ENCODE data around the gene KCND3.

Gene KCND3

DNA sequence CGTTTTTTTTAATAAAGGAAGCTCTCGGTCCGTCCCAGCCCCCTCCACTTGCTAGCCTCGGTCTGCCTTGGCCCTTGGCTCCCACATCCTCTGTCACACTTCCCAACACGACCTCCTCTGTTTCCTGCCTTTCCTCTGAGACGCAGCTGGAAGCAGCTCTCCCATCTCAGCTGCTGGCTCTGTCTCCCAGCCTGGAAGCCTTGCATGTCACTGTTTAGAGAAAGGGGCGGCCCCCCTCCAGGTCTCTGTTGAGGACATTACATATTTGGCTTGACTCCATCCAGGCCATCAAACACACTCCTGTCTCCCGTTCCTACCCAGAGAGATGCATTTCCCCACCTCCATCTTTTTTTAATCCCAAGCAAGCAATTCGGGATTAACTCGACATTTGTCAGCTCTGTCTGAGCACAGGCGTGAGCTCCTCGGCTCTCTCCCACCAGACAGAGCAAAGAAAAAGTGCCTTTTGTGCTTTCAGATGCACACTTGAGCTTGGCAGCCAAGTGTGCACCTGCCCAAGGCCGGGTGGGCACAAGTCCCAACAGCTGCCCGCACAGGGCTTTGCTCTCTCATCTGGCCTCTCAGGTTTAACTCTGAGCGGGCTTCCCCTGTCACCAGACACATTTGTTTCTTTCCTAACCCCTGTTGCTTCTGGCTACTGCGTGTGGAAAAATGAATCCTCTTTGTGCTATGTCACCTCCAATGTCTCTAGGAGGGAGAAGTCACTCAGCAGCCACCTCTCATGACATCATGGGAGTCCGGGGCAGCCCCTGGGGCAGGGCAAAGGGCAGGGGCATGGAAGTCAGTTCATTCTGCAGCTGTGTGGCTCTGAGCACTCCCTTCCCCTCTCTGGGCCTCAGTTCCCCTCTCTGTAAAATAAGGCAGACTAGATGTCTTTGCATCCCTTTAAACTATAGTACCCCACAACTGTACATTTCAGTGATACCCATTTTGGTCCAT, 108.3 kb downstream of the KCND3 start:
- no peak for DNase-seq (ENCODE audit: low read depth)

DNA sequence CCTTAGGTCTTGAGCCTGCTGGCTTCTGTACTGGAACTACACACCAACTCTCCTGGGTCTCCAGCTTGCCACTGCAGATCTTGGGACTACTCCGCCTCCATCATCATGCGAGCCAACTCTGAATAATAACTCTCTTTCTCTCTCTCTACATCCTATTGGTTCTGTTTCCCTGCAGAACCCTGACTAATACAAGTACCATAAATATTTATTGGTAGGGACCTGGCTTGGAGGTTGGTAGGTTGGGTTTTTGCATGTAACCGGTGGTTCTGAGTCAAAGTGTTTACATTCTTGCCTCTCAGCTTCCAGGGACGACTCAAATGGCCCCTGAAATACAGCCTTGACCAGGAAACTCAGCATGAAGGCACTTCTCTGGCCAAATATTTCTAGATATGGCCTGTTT, 110.4 kb downstream of the KCND3 start:
- DNase-seq (ENCODE audit: low read depth): no peak

DNA sequence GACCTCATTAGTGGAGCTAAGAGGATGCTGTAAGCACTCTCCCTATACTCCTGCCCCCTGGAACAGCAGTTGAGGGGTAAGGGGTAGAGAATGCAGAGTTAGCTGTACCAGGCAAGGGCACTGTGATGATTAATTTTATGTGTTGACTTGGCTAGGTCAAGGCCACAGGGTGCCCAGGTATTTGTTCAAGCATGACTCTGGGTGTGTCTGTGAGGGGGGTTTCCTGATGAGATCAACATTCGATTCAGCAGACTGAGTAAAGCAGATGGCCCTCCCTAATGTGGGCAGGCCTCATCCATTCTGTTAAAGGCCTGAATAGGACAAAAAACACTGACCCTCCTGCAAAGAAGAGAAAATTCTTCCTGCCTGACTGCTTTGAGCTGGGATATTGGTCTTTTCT, 110.8 kb downstream of the KCND3 start:
- DNase-seq (ENCODE audit: low read depth): no peak

DNA sequence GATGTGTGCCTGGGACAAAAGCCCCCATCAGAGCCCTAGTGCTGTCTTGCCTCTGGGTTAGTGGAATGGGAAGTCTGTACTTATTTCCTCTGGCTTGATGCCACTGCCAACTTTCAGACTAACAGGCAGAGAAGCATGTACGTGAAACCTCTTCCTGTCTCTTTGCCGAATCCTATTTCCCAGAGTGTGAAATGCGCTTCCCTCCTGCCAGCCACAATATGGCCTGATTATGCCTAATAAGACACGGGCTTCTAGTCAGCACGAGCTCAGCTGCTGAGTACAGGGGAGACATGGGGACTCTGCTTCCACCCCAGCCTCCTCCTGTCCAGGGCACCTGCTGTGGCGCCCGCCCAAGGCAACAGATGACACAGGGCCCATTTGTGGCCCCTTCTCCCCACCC, 111.4 kb downstream of the KCND3 start:
- DNase-seq (ENCODE audit: low read depth): no peak

DNA sequence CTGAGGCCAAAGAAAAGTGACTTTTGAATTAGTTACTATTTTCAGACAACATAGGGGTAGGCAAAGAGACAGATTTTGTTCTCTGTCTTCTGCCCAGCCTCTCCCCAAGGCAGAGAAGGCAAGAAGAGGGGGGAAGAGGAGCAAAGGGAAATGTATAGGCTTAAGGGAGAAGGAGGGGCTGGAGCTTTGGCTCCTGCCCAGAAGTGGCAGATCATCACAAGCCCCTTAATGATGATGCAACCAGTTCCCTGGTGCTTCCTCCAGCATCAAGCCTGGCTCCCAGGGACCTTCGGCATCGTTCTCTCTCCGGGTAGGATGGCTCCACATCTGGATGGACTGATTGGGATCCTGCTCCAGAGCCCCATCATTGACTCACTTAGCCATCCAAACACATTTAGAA, 112.8 kb downstream of the KCND3 start:
- no peak for DNase-seq (ENCODE audit: low read depth)

DNA sequence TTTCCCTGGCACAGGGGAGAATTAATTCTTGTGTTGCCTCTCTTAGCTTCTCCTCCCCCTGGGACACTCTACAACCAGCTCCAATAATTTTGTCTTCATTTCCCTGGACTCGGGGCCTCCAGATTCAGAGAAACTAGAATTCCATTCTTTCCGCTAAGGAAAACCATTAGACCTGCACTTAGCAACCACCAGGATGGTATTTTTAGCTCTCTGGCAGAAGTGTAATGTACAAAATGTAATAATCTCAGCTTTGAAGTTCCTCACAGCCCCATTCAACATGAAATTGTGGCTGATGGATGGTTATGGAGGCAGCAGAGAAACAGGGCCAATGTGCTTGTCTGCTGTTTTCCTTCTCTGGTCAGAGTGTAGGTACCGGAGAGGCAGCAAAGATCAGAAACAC, 113.8 kb downstream of the KCND3 start:
- no peak for DNase-seq (ENCODE audit: low read depth)

DNA sequence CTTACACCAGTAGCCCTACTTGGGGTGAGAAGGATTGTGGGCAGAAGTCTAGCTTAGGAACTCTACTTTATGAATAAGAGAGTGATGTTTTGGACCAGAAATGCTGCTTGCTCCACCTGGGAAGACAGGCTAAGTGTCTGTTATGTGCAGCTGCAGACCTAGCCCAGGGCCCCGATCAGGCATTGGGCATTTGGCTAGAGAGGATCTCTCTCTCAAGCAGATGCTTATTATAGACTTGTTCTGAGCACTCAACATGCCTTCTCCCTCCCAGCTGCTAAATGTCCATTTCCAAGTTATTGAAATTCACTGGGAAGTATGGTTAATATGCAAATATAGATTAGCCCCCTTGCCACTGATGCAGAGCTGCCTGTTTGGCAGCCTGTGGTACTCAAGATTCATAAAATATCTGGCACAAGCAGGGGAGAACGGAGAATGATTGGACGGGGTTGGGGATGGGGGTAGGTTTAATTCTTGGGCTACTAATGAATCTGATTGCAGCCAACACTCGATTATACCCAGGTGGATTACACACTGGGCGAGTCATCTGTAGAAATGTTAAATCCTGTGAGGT, 115.9 kb downstream of the KCND3 start:
- DNase-seq (ENCODE audit: low read depth): no peak

DNA sequence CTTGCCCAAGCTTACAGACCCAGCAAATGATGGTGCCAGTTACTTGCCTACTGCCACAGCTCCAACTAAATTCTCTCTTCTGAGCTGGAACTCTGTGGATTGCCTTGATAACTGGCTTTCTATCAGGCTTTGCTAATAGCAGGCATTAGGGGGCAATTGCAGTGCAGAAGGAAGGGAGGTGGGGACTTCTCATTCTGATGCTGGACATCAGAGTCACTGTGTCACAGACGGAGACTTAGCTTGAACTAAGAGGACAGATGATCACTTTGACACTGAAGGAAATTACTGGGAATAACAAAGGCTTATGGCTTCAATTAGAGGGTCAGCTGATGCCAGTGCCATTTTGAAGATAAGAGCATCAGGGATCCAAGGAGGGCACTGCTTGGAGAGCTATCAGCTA, 119.3 kb downstream of the KCND3 start:
- no peak for DNase-seq (ENCODE audit: low read depth)

DNA sequence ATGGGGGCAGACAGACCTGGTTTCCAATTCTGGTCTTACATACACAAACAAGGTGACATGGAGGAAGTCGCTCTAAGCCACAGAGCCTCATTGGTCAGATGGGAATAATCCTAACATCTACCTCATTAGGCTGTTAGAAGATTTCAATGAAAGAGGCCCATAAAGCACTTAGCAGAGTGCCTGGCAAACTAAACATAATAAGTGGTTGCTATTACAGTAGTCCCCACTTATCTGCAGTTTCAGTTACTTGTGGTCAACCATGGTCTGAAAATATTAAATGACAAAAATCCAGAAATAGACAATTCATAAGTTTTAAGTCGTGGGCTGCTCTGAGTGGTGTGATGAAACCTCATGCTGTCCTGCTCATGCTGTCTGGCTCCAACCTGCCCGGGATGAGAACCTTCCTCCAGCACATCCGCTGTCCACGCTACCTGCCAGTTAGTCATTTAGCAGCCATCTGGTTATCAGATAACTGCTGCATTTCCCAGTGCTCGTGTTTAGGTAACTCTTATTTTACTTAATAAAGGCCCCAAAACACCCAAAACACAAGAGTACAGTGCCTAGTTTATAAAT, 121.5 kb downstream of the KCND3 start:
- no peak for DNase-seq (ENCODE audit: low read depth)

DNA sequence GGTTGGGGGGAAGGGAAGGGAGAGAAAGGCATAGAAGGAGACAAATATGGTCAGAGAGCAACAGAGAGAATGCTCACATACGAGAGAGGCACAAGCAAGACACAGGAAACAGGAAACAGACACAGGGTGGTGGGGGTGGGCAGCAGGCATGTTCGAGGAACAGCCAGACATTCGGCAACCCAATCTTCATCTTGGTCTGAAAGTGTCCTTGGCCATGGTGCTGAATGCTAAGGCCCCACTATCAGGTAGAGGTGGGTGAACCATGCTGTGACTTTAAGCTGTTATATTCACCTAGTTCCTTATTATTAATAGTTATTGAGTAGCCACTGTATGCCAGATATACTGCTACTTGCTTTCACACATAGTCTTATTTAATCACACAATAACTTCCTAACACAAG, 124.6 kb downstream of the KCND3 start:
- no peak for DNase-seq (ENCODE audit: low read depth)

DNA sequence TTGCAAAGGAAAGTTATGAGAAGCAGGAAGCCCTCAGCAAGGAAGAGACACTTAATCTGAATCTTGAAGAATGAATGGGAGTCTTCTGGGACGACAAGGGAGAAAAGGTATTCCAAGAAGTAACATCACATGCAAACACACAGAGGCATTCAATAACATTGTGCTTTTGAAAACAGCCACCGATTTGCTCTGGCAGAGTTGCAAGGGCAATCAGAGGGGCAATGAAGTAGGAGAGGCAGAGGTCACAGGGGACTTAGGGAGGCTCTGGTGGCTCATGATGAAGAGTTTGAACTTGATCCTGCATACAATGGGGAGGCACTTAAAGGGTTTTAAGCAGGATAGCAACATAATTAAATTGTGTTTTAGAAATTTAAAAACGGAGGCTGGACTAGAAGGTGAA, 126.1 kb downstream of the KCND3 start:
- DNase-seq (ENCODE audit: low read depth): no peak

DNA sequence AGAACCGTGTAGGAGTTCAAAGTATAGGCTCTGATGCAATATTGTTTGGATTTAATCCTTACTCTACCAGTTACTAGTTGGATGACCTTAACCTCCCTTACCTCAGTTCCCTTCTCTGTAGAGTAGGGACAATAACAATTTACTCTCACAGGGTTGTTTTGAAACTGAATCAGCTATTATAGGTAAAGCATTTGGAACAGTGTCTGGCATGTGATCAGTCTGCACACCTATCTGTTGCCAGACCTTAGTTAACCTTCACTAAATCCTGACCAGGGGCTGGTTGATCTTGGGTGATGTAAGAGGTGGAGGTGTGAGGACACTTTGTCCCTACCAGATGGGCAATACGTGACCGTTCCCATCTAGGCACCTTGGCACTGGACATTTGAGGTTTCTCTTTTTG, 126.9 kb downstream of the KCND3 start:
- DNase-seq (ENCODE audit: low read depth): no peak

DNA sequence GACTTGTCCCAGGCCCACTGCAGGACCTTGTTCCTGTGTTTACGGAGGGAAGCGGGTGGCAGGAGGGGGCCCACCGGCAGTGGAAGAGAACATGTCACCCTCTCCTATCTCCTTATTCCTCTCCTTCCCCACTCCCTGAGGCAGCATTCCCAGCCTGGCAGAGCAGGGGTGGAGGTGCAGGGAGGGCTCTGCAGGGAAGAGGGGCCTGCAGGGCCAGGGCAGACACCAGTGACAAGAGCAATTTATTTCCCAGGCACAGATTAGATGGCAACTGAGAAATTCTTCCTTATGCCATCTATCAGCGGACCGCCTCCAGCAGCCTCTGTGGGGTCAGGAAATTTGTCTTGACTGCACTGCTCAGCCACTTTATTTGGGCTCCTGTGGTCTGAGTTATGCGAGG, 127.9 kb downstream of the KCND3 start:
- DNase-seq (ENCODE audit: low read depth): no peak

DNA sequence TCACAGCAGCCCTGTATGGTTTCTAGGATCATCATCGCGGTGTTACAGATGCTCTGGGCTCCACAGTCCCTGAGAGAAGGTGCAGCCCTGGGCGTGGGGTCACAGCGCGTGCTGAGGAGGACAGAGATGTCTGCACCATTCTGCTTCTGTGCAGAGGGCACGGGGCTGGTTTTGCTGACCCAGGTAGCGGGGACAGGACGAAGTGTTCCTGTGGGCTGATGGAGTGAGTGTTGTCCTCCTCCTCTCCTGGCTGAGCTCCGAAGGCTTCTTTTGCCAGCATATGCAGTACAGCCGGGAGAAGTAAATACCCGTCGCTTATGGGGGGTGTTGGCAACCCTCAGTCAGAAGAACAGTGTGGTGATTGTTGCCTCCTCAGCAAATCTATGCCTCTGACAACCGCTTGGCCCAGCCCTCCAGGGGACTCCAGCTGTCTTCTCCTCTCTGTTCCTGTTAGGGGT, 132.2 kb downstream of the KCND3 start:
- DNase-seq (ENCODE audit: low read depth): no peak

DNA sequence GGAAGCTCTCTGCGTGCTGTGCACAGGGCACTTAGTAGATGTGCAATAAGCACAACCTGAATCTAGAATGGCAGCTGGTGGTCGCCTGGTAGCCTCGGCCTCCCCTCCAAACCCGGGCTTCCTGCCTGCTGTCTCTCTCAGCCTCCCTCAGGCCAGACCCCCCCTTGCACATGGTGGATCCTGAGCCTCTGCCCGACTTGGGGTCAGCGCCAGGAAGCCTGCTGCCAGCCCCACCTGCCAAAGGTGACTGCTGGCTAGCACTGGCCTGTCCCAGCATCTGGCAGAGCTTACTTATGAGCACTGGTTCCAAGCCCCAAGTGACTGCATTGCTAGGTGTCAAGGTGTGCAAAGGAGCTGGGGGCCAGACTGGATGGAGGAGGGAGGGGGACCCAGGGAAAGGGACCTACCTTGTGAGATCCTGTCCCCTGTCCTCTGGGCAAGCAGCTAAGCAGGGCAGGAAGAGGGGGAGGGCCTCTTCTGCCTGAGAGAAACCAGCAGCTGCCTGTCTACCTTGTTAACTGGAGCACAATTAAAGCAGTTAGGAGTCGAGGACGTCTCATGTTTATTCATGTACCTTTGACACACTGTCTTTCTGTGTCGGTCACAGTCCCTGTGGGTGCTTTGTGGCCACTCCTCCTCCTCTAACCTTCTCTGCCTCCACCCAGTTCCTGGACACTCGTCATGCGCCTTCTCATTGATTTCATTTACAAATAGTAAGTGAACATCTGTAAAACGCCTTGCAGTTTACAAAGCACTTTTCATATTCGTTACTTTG, 132.9 kb downstream of the KCND3 start:
- DNase-seq (ENCODE audit: low read depth): no peak

DNA sequence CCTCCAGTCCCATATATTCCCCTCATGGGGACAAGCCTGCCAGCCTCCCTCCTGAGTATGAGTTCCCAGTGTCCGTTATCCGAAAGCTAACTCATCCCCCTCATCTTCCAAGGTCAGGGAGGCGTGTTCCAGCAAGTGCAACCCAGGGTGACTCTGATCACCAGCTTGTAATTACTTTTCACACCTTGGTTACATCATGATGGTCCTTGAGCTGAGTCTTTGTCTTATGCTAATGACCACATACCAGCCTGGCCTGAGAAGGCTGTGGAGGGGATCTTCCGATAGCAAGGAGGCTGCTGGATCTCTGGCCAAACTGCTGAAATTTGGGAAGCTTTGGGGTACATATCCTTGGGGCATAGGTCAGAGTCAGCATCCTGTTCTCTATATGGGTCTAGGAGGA, 134.2 kb downstream of the KCND3 start:
- no peak for DNase-seq (ENCODE audit: low read depth)

DNA sequence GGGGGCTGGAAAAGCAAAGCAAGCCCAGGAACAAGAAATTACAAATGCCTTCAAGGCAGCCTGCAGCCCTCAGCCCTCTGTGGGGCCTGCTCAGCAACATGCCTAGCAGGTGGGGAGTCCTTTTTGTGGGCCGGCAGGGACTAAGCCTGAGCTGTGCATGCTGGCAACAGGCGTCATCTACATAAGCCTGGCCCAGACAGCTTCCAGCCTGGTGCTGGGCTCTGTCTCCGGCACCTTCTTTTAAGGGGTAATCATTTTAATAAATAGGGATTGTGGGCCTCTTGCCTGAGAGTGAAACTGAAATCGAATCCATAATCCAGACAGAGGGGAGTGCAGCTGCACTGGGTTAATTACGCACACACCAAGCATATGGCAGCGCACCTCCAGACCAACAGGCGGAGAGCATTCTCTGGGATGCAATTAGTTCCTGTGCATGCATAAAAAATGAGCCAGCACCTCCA, 137.2 kb downstream of the KCND3 start:
- no peak for DNase-seq (ENCODE audit: low read depth)

DNA sequence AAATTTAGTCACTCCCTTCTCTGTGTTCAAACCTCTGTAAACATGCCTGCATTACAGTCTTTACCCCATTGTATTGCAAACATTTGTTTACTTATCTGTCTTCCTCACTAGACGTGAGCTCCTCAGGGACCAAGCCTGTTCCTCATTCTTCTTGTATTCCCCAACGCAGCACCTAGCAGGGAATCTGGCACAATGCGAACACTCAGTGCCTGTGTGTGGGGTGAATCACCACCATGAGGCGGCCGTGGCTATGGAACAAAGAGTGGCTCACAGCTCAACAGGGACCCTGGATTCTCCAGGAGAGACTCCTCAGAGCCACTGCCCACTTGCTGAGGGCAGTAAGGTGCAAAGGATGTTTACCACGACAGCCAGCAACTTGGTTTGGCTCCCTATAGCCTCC, 137.9 kb downstream of the KCND3 start:
- DNase-seq (ENCODE audit: low read depth): no peak

DNA sequence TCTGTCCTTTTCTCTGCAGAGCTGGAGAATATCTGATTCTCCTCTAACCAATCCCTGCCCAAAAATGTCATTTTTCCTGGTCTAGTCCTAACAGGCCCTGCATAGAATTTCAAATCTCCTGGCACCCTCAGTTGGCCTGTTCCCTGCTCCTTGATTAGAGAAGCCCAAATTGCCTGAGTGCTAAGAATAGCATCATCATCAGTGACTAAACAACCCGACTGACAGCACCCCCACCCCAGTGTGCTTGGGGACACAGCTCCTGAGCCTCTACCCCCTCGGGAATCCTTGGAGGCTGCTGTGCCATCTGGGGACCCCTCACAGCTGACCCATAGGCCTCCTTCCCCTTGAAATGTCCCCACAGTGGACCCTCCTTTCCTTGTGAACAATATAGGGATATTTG, 139.4 kb downstream of the KCND3 start:
- DNase-seq (ENCODE audit: low read depth): no peak

DNA sequence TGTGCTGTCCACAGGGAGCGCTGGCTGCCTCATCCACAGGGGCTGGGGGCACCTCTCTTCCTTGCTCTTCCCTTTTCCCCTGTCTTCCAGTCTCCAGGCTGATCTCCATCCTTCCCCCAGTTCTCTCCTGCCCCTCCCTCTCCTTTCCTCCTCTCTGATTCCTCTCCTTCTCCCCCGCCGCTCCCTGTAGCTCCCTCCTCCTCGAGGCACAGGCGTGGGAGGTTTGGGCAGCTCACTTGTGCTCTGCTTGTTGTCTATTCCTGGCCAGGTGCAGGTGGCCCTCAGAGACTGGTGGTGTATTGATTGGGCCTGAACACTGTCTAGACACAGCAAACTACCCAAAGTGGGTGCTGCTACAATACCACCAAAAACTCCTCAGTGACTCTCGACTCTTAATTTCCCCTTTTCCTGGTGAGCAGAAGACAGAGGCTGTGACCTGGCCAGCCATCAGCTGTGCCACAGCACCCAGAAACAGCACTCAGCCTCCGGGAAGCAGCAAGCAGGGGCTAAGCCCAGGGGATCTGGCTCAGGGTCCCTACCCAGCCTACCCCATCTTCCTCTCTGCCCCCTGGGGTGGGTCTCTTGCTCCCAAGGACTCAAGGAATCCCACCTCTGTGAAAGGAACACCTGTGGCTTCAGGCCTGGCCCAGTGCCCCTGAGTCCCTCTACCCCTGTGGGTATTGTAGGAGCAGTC, 140.5 kb downstream of the KCND3 start:
- no peak for DNase-seq (ENCODE audit: low read depth)

DNA sequence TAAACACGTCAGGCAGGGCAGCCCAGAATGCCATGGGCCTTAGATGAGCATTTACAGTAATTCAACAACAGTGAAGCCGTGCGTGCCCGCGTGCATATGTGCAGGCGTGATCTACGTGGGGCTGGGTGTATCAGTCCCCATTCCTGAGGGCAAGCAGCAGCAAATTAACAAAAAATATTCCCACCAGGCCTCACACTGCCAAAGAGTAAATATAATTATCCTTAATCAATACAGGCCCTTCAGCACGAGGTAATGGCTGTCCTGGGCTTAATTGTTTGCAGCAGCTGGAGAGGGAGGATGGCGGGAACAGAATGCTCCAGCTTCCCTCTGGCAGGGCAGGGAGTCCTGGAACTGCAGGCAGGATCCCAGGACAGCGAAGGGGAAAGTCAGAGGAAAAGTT, 142.0 kb downstream of the KCND3 start:
- no peak for DNase-seq (ENCODE audit: low read depth)

DNA sequence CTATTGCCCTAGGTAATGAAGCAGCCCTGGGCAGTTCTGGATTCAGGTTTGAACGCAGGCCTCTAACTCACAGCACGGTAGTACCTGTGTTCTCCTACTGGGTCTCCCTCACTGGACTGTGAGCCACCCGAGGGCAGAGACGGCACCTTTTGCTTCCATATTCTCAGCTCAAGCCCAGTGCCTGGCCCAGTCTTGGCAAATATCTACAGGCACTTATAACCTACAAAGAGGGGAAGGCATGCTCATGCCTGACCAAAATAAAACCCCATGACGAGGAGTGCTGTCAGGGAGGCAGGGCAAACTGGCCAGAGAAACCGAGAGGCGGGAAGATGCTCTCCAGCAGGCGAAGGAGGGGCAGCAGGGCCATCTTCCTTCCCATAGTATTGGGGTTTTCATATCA, 142.6 kb downstream of the KCND3 start:
- no peak for DNase-seq (ENCODE audit: low read depth)
